PC-9 (cell line): ENCODE measurements around the gene SCYGR2.

Experiments used
- EZH2 ChIP-seq: fragments of 200-600 bp; sonication (generic); IDR thresholded peaks from 2 replicates; pipeline ENCODE4 v1.8.0; 2017; ENCODE audit warnings: antibody characterized with exemption, low read depth
- TF ChIP-seq, protein P1 (sequence below): fragments of 200-600 bp; sonication (generic); conservative IDR thresholded peaks from 2 replicates; pipeline ENCODE4 v1.6.1; 2017; ENCODE audit warnings: mixed run types, antibody characterized with exemption, mild to moderate bottlenecking, moderate library complexity

DNA sequence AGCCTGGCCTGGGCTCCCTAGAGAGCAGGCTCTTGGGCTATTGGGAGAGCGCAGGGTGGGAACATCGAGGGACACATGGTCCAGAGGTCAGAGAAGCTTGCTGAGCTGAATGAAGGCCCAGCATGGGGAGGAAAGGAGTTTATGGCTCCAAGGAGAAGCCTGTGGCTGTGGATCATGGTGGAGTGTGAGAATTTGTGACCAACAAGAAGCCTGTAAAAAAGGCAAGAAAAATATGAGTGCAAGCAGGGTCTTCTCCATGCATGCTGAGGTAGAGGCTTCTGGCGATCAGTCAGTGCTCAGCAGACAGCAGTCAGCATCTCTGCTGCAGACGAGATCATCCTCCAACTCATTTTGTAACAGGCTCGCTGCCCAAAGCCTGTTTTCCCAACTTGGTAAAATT lies 17.2 kb downstream of the SCYGR2 start:
- TF ChIP-seq, protein P1, sequence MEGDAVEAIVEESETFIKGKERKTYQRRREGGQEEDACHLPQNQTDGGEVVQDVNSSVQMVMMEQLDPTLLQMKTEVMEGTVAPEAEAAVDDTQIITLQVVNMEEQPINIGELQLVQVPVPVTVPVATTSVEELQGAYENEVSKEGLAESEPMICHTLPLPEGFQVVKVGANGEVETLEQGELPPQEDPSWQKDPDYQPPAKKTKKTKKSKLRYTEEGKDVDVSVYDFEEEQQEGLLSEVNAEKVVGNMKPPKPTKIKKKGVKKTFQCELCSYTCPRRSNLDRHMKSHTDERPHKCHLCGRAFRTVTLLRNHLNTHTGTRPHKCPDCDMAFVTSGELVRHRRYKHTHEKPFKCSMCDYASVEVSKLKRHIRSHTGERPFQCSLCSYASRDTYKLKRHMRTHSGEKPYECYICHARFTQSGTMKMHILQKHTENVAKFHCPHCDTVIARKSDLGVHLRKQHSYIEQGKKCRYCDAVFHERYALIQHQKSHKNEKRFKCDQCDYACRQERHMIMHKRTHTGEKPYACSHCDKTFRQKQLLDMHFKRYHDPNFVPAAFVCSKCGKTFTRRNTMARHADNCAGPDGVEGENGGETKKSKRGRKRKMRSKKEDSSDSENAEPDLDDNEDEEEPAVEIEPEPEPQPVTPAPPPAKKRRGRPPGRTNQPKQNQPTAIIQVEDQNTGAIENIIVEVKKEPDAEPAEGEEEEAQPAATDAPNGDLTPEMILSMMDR, result no peak
- no peak for TF ChIP-seq EZH2
